HUES64 (cell line): Measurements from ENCODE around the gene CHD8. TPM values are rescaled to one million over a fixed set of nuclear protein-coding genes. Genes with fewer than 3 reads are reported as not detected.
A peak's percentile ranks its signal among the peaks of the same experiment; 100 is the strongest.

Experiments used
- H3K27ac ChIP-seq: 2 replicates; pipeline ENCODE4 v1.7.0; 2013; ENCODE audit warnings: low read depth, low read length, inconsistent platforms
- H3K27me3 ChIP-seq: 2 replicates; pipeline ENCODE4 v1.6.1; 2013; ENCODE audit warnings: mild to moderate bottlenecking, low read length; ENCODE audit not compliant: insufficient read depth
- H3K36me3 ChIP-seq: 2 replicates; pipeline ENCODE4 v1.6.1; 2013; ENCODE audit warnings: mild to moderate bottlenecking, low read length; ENCODE audit not compliant: insufficient read depth
- H3K4me1 ChIP-seq: 2 replicates; pipeline ENCODE4 v1.6.1; 2013; ENCODE audit warnings: mild to moderate bottlenecking, low read length, moderate library complexity; ENCODE audit not compliant: insufficient read depth
- H3K4me3 ChIP-seq: 2 replicates; pipeline ENCODE4 v1.5.1; 2013; ENCODE audit warnings: mild to moderate bottlenecking, low read length, moderate library complexity
- H3K9ac ChIP-seq: 2 replicates; pipeline ENCODE4 v1.6.1; 2013; ENCODE audit warnings: mild to moderate bottlenecking, low read depth, low read length
- H3K9me3 ChIP-seq: 2 replicates; pipeline ENCODE4 v1.6.1; 2013; ENCODE audit warnings: low read depth, low read length; ENCODE audit not compliant: insufficient read depth
- WGBS: fragments of 150-250, 120-280 bp; methylation state at CpG from one replicate; pipeline ENCODE4 v1.1.7; 2013; ENCODE audit warnings: missing lambda C conversion rate; 5-methylcytosine and 5-hydroxymethylcytosine counted together
- polyA plus RNA-seq, 2 experiments: library from polyadenylated mRNA; stranded (reverse); fragments of 50-300 nt; gene quantifications; one replicate each; pipeline ENCODE4 v1.2.3, GENCODE V29; 2013

CHD8 gene
- 56.5 TPM for polyA plus RNA-seq (2013, experiment 1 of 2)
- 57.4 TPM for polyA plus RNA-seq (2013, experiment 2 of 2)

- Histone ChIP-seq H3K4me3 (peak within 1 kb of the TSS; percentile 78), H3K9me3 (no peaks in the 10 kb centered on the region), H3K36me3 (peaks cover 43% of the 10 kb centered on the region), H3K27ac (peak within 1 kb of the TSS; percentile 93), H3K4me1 (0 out of 2 replicates have a peak, but pooled peaks cover 6% of the 10 kb centered on the region), H3K9ac (peak within 1 kb of the TSS; percentile 91), H3K27me3 (no peaks in the 10 kb centered on the region)
- 4% methylated on average over 35 of the region's 36 CpGs for WGBS
These were observed at the start of gene CHD8 for GRCh38 chr14:21455912-21456667. Gene CHD8 (minus strand): TSS chr14:21456123. CDS start chr14:21431643, 24,480 bp downstream.

- H3K36me3 ChIP-seq, result peaks cover 83% of the 10 kb centered on the region
- no peak overlapping the region for H3K4me3 ChIP-seq
- no peak overlapping the region for H3K9ac ChIP-seq
- no peak overlapping the region for H3K27ac ChIP-seq
- peaks cover 13% of the 10 kb centered on the region; the same call in 1 of the 2 replicates for H3K4me1 ChIP-seq
- no peaks in the 10 kb centered on the region for H3K9me3 ChIP-seq
- no peaks in the 10 kb centered on the region for H3K27me3 ChIP-seq
These were observed 49.2 kb upstream of the CHD8 start for GRCh38 chr14:21505012-21505553.

GRCh38 chr14:21503376-21503775 lies 47.5 kb upstream of the CHD8 start:
- 96% methylated on average over 3 of the region's 4 CpGs for WGBS
- H3K27me3 ChIP-seq, result no peaks in the 10 kb centered on the region
- H3K36me3 ChIP-seq, result peaks cover 89% of the 10 kb centered on the region

GRCh38 chr14:21501568-21501967 lies 45.6 kb upstream of the CHD8 start:
- H3K4me1 ChIP-seq, result peaks cover 10% of the 10 kb centered on the region
- peaks cover 91% of the 10 kb centered on the region for H3K36me3 ChIP-seq
- WGBS, result 97% methylated on average over 5 of the region's 5 CpGs
- no peak overlapping the region for H3K27ac ChIP-seq
- no peak overlapping the region for H3K4me3 ChIP-seq
- no peaks in the 10 kb centered on the region for H3K27me3 ChIP-seq
- H3K9ac ChIP-seq, result no peak overlapping the region
- H3K9me3 ChIP-seq, result no peaks in the 10 kb centered on the region

More at GRCh38 chr14:21503376-21503775, 47.5 kb upstream of the CHD8 start:
- H3K9me3 ChIP-seq, result no peaks in the 10 kb centered on the region
- no peak overlapping the region for H3K27ac ChIP-seq
- H3K9ac ChIP-seq, result no peak overlapping the region
- peaks cover 10% of the 10 kb centered on the region for H3K4me1 ChIP-seq
- H3K4me3 ChIP-seq, result no peak overlapping the region

- Histone ChIP-seq H3K4me3 (no peak overlapping the region), H3K27ac (peak overlapping the region; percentile 64), H3K36me3 (peaks cover 96% of the 10 kb centered on the region), H3K4me1 (peaks cover 5% of the 10 kb centered on the region), H3K9me3 (no peaks in the 10 kb centered on the region), H3K27me3 (no peaks in the 10 kb centered on the region), H3K9ac (0 out of 2 replicates have a peak overlapping the region, but pooled peaks have one; percentile 2)
- WGBS, result 83% methylated on average over 5 of the region's 5 CpGs
These were observed 42.9 kb upstream of the CHD8 start for GRCh38 chr14:21498540-21499526.

GRCh38 chr14:21496453-21496852 lies 40.5 kb upstream of the CHD8 start:
- no peak overlapping the region for H3K9ac ChIP-seq
- peaks cover 5% of the 10 kb centered on the region for H3K4me1 ChIP-seq
- H3K4me3 ChIP-seq, result no peak overlapping the region
- 97% methylated on average over 2 of the region's 2 CpGs for WGBS
- peaks cover 92% of the 10 kb centered on the region for H3K36me3 ChIP-seq
- no peaks in the 10 kb centered on the region for H3K9me3 ChIP-seq
- H3K27me3 ChIP-seq, result no peaks in the 10 kb centered on the region
- no peak overlapping the region for H3K27ac ChIP-seq

GRCh38 chr14:21494902-21495762 lies 39.2 kb upstream of the CHD8 start:
- Histone ChIP-seq H3K4me3 (no peak overlapping the region), H3K36me3 (peaks cover 92% of the 10 kb centered on the region), H3K27ac (peak overlapping the region; percentile 43; the same call in 1 of the 2 replicates), H3K9ac (no peak overlapping the region), H3K9me3 (no peaks in the 10 kb centered on the region), H3K4me1 (peaks cover 5% of the 10 kb centered on the region), H3K27me3 (no peaks in the 10 kb centered on the region)
- WGBS, result 75% methylated on average over 2 of the region's 2 CpGs

GRCh38 chr14:21486640-21487087 lies 30.7 kb upstream of the CHD8 start:
- H3K4me1 ChIP-seq, result no peaks in the 10 kb centered on the region
- H3K9ac ChIP-seq, result no peak overlapping the region
- H3K36me3 ChIP-seq, result peaks cover 57% of the 10 kb centered on the region
- no peaks in the 10 kb centered on the region for H3K9me3 ChIP-seq
- H3K27ac ChIP-seq, result no peak overlapping the region
- H3K4me3 ChIP-seq, result no peak overlapping the region
- 100% methylated on average over 1 of the region's 1 CpG for WGBS
- no peaks in the 10 kb centered on the region for H3K27me3 ChIP-seq

GRCh38 chr14:21476925-21477681 lies 21.2 kb upstream of the CHD8 start, which contains the start of the genes RAB2B and TOX4:
Gene RAB2B (minus strand): TSS chr14:21476959. CDS start chr14:21476872, 87 bp downstream.
Gene TOX4 (plus strand): TSS chr14:21477195. CDS start chr14:21477279, 84 bp downstream.
- Histone ChIP-seq H3K36me3 (peaks cover 43% of the 10 kb centered on the region), H3K4me3 (peak within 1 kb of the TSS; percentile 87)
- WGBS, result under 1% methylated on average over 49 of the region's 49 CpGs

More at GRCh38 chr14:21476925-21477681, 21.2 kb upstream of the CHD8 start, which contains the start of the genes RAB2B and TOX4:
- H3K9me3 ChIP-seq, result no peaks in the 10 kb centered on the region
- peaks cover 3% of the 10 kb centered on the region; the same call in 1 of the 2 replicates for H3K4me1 ChIP-seq
- H3K27ac ChIP-seq, result peak within 1 kb of the TSS; percentile 73; the same call in 1 of the 2 replicates
- peak within 1 kb of the TSS; percentile 71 for H3K9ac ChIP-seq
- H3K27me3 ChIP-seq, result no peaks in the 10 kb centered on the region
